ENCODE measurements around the gene KAT2B. TPM values are rescaled to one million over a fixed set of nuclear protein-coding genes. Genes with fewer than 3 reads are reported as not detected.

KAT2B gene
- total and polyA plus RNA-seq, 2 of the 13 experiments (the other 11 are each of a cell fraction or from before 2014, with no cell fraction given), result 0.97 to 1.7 TPM

GRCh38 chr3:20040548-20041196 lies 426 bp downstream of the KAT2B start (continued):
- TF ChIP-seq MAX (IDR thresholded peaks at IDR 0.05) (peak; percentile 42; the same call in 1 of the 2 replicates), TGIF2 (CRISPR knock-in tag; IDR thresholded peaks at IDR 0.05) (no peak), MIXL1 (CRISPR knock-in tag; IDR thresholded peaks at IDR 0.05) (no peak), GABPB1 (CRISPR knock-in tag; IDR thresholded peaks at IDR 0.05) (peak; percentile 55), CREB3 (CRISPR knock-in tag; IDR thresholded peaks at IDR 0.05) (no peak), NBN (conservative IDR thresholded peaks at IDR 0.05) (no peak), GFI1 (CRISPR knock-in tag; IDR thresholded peaks at IDR 0.05; ENCODE audit: borderline replicate concordance) (no peak), ZNF232 (CRISPR knock-in tag; IDR thresholded peaks at IDR 0.05; ENCODE audit: borderline replicate concordance) (no peak)

- intact Hi-C loops (cut with micrococcal nuclease; ENCODE audit: unreplicated experiment) (loop anchor here (2.0 to 5.0 kb wide), 3 partner anchors 86 to 281 kb away; partner anchors contain the start of gene RAB5A), in situ Hi-C loops (cut with HindIII; ENCODE audit: extremely low pct_ligation_motif_present, low pct_unique_long_range_greater_than_20kb) (no loop called here)
- Histone ChIP-seq H3K36me3 (replicated peaks in 1 of 2; ENCODE audit: control insufficient read depth in 1 of 2, insufficient read depth in 2 of 2, low read length in 2 of 2) (no peaks in the 10 kb centered on the region), H2AFZ (ENCODE audit: low read length) (no peak overlapping the region), H3K9me3 (ENCODE audit: low read length) (no peaks in the 10 kb centered on the region), H3K27ac (ENCODE audit: extremely low read length, insufficient read depth, low read length) (no peak overlapping the region), H4K20me1 (ENCODE audit: insufficient read depth, low read length) (no peaks in the 10 kb centered on the region; the same call in 1 of the 2 replicates), H3K4me2 (ENCODE audit: low read depth, low read length) (peak overlapping the region; percentile 94), H3K4me3 (replicated peaks in 1 of 3; ENCODE audit: insufficient read depth in 1 of 3, low read depth in 2 of 3, low read length in 3 of 3) (peak overlapping the region; percentile 66 to 78 (median 77)), H3K27me3 (ENCODE audit: control insufficient read depth in 1 of 2, insufficient read depth in 2 of 2, low read length in 2 of 2) (peaks cover 0 to 1% of the 10 kb centered on the region in 2 experiments; a peak in 2 of 5 replicates), H3K9ac (ENCODE audit: insufficient read depth, low read depth, low read length) (peak overlapping the region; percentile 52; the same call in 1 of the 2 replicates), H3K4me1 (ENCODE audit: insufficient read depth, low read length) (peaks cover 36% of the 10 kb centered on the region), H3K79me2 (ENCODE audit: insufficient read depth, low read length) (no peaks in the 10 kb centered on the region)
- CTCF ChIA-PET (ENCODE audit: low intra/inter-chr PET ratio, low total read pairs), result no interaction called here
- no TSS peak for BruUV-seq (replicated peaks)
- 3% methylated on average over 9 of the region's 28 CpGs for WGBS (ENCODE audit: low lambda C conversion rate)
- ATAC-seq, result peak; percentile 88
- DNase-seq (ENCODE audit: low spot score), result peak; percentile 61
- FAIRE-seq, result peak; percentile 70
- POLR2A ChIA-PET, result interaction anchor here (1.1 to 1.6 kb wide), 2 partner anchors 93 to 96 kb away, joined by 3 to 5 read pairs; no protein-coding TSS in a partner anchor
- no peak for TF ChIP-seq KLF6 (CRISPR knock-in tag; IDR thresholded peaks at IDR 0.05)
- TF ChIP-seq ZNF546 (CRISPR knock-in tag; conservative IDR thresholded peaks at IDR 0.05), result no peak
- no peak for TF ChIP-seq SUZ12 (IDR thresholded peaks at IDR 0.05; ENCODE audit: low read depth, low read length)
- no peak for TF ChIP-seq RERE (CRISPR knock-in tag; IDR thresholded peaks at IDR 0.05; ENCODE audit: low read depth)
- TF ChIP-seq ZBTB34 (CRISPR knock-in tag; IDR thresholded peaks at IDR 0.05), result no peak
- TF ChIP-seq MTA1 (CRISPR knock-in tag; IDR thresholded peaks at IDR 0.05; ENCODE audit: borderline replicate concordance), result no peak
- peak; percentile 100 for TF ChIP-seq TGIF2 (CRISPR knock-in tag; IDR thresholded peaks at IDR 0.05)
- TF ChIP-seq ZNF207 (IDR thresholded peaks at IDR 0.05; ENCODE audit: borderline replicate concordance), result no peak
Measured at GRCh38 chr3:20041197-20041780, 1.0 kb downstream of the KAT2B start.
